ENCODE measurements around the gene ALDH5A1. TPM values are rescaled to one million over a fixed set of nuclear protein-coding genes. Genes with fewer than 3 reads are reported as not detected.
A peak's percentile ranks its signal among the peaks of the same experiment; 100 is the strongest.

The ALDH5A1 gene
- total and polyA plus RNA-seq, 2 of the 13 experiments (the other 11 are each of a cell fraction or from before 2014, with no cell fraction given): 12.8 to 32.5 TPM

DNA sequence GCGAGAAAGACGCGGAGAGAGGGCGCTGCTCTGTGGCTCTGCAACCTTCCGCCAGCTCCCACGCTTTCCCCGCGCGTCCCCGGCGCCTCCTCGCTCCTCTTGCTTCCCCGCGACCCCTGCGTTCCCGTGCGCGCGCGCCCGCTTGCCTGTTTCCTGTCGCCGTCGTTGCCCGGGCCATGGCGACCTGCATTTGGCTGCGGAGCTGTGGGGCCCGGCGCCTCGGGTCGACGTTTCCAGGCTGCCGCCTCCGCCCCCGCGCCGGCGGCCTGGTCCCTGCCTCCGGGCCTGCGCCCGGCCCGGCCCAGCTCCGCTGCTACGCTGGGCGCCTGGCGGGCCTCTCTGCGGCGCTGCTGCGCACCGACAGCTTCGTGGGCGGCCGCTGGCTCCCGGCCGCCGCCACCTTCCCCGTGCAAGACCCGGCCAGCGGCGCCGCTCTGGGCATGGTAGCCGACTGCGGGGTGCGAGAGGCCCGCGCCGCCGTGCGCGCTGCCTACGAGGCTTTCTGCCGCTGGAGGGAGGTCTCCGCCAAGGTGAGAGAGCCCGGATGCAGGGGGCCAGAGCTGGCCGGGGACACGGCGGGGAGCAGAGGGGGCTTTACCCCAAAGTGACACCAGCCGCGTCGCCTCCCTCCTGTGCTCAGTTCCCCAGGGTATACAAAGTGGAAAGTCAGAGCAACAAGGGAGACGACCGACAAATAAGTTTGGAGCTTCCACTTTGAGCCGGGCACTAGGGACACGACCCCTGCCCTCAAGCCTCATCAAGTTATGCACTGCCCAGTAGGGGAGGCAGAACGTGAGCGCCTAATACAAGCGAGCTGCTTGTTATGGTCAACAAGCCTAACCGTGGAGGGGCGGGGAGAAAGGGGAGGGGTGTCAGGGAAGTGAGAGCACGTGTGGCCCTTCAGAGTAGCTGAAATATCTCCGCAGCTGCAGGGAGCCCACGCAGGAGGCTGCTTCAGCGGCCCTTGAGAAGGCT, at the start of gene ALDH5A1 (continued):
- TF ChIP-seq, protein P1, sequence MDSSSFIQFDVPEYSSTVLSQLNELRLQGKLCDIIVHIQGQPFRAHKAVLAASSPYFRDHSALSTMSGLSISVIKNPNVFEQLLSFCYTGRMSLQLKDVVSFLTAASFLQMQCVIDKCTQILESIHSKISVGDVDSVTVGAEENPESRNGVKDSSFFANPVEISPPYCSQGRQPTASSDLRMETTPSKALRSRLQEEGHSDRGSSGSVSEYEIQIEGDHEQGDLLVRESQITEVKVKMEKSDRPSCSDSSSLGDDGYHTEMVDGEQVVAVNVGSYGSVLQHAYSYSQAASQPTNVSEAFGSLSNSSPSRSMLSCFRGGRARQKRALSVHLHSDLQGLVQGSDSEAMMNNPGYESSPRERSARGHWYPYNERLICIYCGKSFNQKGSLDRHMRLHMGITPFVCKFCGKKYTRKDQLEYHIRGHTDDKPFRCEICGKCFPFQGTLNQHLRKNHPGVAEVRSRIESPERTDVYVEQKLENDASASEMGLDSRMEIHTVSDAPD (CRISPR knock-in tag; IDR thresholded peaks at IDR 0.05): no peak
- TF ChIP-seq, protein P2, sequence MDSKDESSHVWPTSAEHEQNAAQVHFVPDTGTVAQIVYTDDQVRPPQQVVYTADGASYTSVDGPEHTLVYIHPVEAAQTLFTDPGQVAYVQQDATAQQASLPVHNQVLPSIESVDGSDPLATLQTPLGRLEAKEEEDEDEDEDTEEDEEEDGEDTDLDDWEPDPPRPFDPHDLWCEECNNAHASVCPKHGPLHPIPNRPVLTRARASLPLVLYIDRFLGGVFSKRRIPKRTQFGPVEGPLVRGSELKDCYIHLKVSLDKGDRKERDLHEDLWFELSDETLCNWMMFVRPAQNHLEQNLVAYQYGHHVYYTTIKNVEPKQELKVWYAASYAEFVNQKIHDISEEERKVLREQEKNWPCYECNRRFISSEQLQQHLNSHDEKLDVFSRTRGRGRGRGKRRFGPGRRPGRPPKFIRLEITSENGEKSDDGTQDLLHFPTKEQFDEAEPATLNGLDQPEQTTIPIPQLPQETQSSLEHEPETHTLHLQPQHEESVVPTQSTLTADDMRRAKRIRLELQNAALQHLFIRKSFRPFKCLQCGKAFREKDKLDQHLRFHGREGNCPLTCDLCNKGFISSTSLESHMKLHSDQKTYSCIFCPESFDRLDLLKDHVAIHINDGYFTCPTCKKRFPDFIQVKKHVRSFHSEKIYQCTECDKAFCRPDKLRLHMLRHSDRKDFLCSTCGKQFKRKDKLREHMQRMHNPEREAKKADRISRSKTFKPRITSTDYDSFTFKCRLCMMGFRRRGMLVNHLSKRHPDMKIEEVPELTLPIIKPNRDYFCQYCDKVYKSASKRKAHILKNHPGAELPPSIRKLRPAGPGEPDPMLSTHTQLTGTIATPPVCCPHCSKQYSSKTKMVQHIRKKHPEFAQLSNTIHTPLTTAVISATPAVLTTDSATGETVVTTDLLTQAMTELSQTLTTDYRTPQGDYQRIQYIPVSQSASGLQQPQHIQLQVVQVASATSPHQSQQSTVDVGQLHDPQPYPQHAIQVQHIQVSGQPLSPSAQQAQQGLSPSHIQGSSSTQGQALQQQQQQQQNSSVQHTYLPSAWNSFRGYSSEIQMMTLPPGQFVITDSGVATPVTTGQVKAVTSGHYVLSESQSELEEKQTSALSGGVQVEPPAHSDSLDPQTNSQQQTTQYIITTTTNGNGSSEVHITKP (CRISPR knock-in tag; IDR thresholded peaks at IDR 0.05; ENCODE audit: low read depth): 0 out of 2 replicates have a peak, but pooled peaks have one; percentile 8
- TF ChIP-seq, protein P3, sequence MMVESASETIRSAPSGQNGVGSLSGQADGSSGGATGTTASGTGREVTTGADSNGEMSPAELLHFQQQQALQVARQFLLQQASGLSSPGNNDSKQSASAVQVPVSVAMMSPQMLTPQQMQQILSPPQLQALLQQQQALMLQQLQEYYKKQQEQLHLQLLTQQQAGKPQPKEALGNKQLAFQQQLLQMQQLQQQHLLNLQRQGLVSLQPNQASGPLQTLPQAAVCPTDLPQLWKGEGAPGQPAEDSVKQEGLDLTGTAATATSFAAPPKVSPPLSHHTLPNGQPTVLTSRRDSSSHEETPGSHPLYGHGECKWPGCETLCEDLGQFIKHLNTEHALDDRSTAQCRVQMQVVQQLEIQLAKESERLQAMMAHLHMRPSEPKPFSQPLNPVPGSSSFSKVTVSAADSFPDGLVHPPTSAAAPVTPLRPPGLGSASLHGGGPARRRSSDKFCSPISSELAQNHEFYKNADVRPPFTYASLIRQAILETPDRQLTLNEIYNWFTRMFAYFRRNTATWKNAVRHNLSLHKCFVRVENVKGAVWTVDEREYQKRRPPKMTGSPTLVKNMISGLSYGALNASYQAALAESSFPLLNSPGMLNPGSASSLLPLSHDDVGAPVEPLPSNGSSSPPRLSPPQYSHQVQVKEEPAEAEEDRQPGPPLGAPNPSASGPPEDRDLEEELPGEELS (CRISPR knock-in tag; IDR thresholded peaks at IDR 0.05): peak; percentile 32
- no peak; the same call in 1 of the 2 replicates for TF ChIP-seq SP5 (CRISPR knock-in tag; IDR thresholded peaks at IDR 0.05; ENCODE audit: borderline replicate concordance, low read depth)
- peak; percentile 63 for TF ChIP-seq AGO2 (optimal IDR thresholded peaks at IDR 0.05; ENCODE audit: low read depth, low read length)
- peak; percentile 90 for TF ChIP-seq ASH2L (IDR thresholded peaks at IDR 0.05; ENCODE audit: insufficient read length, low read depth, low read length)
- peak; percentile 79 for TF ChIP-seq PHF21A (CRISPR knock-in tag; IDR thresholded peaks at IDR 0.05)
- TF ChIP-seq, protein P4, sequence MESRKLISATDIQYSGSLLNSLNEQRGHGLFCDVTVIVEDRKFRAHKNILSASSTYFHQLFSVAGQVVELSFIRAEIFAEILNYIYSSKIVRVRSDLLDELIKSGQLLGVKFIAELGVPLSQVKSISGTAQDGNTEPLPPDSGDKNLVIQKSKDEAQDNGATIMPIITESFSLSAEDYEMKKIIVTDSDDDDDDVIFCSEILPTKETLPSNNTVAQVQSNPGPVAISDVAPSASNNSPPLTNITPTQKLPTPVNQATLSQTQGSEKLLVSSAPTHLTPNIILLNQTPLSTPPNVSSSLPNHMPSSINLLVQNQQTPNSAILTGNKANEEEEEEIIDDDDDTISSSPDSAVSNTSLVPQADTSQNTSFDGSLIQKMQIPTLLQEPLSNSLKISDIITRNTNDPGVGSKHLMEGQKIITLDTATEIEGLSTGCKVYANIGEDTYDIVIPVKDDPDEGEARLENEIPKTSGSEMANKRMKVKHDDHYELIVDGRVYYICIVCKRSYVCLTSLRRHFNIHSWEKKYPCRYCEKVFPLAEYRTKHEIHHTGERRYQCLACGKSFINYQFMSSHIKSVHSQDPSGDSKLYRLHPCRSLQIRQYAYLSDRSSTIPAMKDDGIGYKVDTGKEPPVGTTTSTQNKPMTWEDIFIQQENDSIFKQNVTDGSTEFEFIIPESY (CRISPR knock-in tag; IDR thresholded peaks at IDR 0.05): no peak
- no peak for TF ChIP-seq SOX13 (IDR thresholded peaks at IDR 0.05)
- TF ChIP-seq SOX13 (CRISPR knock-in tag; conservative IDR thresholded peaks at IDR 0.05 in 1 of 2, IDR thresholded peaks at IDR 0.05 in 1 of 2): peak in 1 of 2 experiments; percentile 48; a peak in 2 of 4 replicates
- TF ChIP-seq XRCC5 (optimal IDR thresholded peaks at IDR 0.05; ENCODE audit: low read length): peak; percentile 38
- no peak; the same call in 1 of the 2 replicates for TF ChIP-seq ZBTB20 (CRISPR knock-in tag; IDR thresholded peaks at IDR 0.05; ENCODE audit: borderline replicate concordance, low read depth)
- no peak; the same call in 1 of the 2 replicates for TF ChIP-seq NCOA2 (CRISPR knock-in tag; IDR thresholded peaks at IDR 0.05)
- TF ChIP-seq PCBP1 (IDR thresholded peaks at IDR 0.05; ENCODE audit: borderline replicate concordance, low read depth, low read length): no peak
- TF ChIP-seq RFXAP (CRISPR knock-in tag; IDR thresholded peaks at IDR 0.05; ENCODE audit: borderline replicate concordance): 0 out of 2 replicates have a peak, but pooled peaks have one; percentile 63
- 0 out of 2 replicates have a peak, but pooled peaks have one; percentile 18 for TF ChIP-seq STAT5B (CRISPR knock-in tag; IDR thresholded peaks at IDR 0.05)
- TF ChIP-seq TEAD3 (CRISPR knock-in tag; optimal IDR thresholded peaks at IDR 0.05; ENCODE audit: borderline replicate concordance): no peak
- no peak; the same call in 1 of the 2 replicates for TF ChIP-seq THAP11 (CRISPR knock-in tag; IDR thresholded peaks at IDR 0.05)
- peak; percentile 27 for TF ChIP-seq SRSF1 (optimal IDR thresholded peaks at IDR 0.05; ENCODE audit: low read depth, low read length)

All from HepG2 (cell line).